ENCODE results near the gene ANKRD13A. TPM values are rescaled to one million over a fixed set of nuclear protein-coding genes. Genes with fewer than 3 reads are reported as not detected.
A peak's percentile ranks its signal among the peaks of the same experiment; 100 is the strongest.

ANKRD13A gene
- total and polyA plus RNA-seq, 2 of the 8 experiments (the other 6 are each of a cell fraction or from before 2014, with no cell fraction given) = 16.8 to 21.4 TPM

- peak; percentile 86 for TF ChIP-seq E2F6 (IDR thresholded peaks at IDR 0.05)
- TF ChIP-seq, protein P1, sequence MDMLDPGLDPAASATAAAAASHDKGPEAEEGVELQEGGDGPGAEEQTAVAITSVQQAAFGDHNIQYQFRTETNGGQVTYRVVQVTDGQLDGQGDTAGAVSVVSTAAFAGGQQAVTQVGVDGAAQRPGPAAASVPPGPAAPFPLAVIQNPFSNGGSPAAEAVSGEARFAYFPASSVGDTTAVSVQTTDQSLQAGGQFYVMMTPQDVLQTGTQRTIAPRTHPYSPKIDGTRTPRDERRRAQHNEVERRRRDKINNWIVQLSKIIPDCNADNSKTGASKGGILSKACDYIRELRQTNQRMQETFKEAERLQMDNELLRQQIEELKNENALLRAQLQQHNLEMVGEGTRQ (IDR thresholded peaks at IDR 0.05; ENCODE audit: low read length) = peak; percentile 32; the same call in 1 of the 2 replicates
- TF ChIP-seq, protein P2, sequence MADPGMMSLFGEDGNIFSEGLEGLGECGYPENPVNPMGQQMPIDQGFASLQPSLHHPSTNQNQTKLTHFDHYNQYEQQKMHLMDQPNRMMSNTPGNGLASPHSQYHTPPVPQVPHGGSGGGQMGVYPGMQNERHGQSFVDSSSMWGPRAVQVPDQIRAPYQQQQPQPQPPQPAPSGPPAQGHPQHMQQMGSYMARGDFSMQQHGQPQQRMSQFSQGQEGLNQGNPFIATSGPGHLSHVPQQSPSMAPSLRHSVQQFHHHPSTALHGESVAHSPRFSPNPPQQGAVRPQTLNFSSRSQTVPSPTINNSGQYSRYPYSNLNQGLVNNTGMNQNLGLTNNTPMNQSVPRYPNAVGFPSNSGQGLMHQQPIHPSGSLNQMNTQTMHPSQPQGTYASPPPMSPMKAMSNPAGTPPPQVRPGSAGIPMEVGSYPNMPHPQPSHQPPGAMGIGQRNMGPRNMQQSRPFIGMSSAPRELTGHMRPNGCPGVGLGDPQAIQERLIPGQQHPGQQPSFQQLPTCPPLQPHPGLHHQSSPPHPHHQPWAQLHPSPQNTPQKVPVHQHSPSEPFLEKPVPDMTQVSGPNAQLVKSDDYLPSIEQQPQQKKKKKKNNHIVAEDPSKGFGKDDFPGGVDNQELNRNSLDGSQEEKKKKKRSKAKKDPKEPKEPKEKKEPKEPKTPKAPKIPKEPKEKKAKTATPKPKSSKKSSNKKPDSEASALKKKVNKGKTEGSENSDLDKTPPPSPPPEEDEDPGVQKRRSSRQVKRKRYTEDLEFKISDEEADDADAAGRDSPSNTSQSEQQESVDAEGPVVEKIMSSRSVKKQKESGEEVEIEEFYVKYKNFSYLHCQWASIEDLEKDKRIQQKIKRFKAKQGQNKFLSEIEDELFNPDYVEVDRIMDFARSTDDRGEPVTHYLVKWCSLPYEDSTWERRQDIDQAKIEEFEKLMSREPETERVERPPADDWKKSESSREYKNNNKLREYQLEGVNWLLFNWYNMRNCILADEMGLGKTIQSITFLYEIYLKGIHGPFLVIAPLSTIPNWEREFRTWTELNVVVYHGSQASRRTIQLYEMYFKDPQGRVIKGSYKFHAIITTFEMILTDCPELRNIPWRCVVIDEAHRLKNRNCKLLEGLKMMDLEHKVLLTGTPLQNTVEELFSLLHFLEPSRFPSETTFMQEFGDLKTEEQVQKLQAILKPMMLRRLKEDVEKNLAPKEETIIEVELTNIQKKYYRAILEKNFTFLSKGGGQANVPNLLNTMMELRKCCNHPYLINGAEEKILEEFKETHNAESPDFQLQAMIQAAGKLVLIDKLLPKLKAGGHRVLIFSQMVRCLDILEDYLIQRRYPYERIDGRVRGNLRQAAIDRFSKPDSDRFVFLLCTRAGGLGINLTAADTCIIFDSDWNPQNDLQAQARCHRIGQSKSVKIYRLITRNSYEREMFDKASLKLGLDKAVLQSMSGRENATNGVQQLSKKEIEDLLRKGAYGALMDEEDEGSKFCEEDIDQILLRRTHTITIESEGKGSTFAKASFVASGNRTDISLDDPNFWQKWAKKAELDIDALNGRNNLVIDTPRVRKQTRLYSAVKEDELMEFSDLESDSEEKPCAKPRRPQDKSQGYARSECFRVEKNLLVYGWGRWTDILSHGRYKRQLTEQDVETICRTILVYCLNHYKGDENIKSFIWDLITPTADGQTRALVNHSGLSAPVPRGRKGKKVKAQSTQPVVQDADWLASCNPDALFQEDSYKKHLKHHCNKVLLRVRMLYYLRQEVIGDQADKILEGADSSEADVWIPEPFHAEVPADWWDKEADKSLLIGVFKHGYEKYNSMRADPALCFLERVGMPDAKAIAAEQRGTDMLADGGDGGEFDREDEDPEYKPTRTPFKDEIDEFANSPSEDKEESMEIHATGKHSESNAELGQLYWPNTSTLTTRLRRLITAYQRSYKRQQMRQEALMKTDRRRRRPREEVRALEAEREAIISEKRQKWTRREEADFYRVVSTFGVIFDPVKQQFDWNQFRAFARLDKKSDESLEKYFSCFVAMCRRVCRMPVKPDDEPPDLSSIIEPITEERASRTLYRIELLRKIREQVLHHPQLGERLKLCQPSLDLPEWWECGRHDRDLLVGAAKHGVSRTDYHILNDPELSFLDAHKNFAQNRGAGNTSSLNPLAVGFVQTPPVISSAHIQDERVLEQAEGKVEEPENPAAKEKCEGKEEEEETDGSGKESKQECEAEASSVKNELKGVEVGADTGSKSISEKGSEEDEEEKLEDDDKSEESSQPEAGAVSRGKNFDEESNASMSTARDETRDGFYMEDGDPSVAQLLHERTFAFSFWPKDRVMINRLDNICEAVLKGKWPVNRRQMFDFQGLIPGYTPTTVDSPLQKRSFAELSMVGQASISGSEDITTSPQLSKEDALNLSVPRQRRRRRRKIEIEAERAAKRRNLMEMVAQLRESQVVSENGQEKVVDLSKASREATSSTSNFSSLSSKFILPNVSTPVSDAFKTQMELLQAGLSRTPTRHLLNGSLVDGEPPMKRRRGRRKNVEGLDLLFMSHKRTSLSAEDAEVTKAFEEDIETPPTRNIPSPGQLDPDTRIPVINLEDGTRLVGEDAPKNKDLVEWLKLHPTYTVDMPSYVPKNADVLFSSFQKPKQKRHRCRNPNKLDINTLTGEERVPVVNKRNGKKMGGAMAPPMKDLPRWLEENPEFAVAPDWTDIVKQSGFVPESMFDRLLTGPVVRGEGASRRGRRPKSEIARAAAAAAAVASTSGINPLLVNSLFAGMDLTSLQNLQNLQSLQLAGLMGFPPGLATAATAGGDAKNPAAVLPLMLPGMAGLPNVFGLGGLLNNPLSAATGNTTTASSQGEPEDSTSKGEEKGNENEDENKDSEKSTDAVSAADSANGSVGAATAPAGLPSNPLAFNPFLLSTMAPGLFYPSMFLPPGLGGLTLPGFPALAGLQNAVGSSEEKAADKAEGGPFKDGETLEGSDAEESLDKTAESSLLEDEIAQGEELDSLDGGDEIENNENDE (IDR thresholded peaks at IDR 0.05; ENCODE audit: insufficient replicate concordance, low read length) = no peak
Measured at GRCh38 chr12:109998904-109999648, at the start of gene ANKRD13A (continued).

Measured in H1 (cell line).